GM12891 (cell line): ENCODE results near the gene VPS16.

ENCODE experiments used
- POLR2A ChIP-seq: IDR thresholded peaks from 2 replicates; pipeline ENCODE4 v1.6.1; 2011; ENCODE audit warnings: low read depth, low read length, control low read depth
- POLR2AphosphoS5 ChIP-seq: IDR thresholded peaks from 2 replicates; pipeline ENCODE4 v1.6.1; 2011; ENCODE audit warnings: low read depth, low read length, control low read depth

DNA sequence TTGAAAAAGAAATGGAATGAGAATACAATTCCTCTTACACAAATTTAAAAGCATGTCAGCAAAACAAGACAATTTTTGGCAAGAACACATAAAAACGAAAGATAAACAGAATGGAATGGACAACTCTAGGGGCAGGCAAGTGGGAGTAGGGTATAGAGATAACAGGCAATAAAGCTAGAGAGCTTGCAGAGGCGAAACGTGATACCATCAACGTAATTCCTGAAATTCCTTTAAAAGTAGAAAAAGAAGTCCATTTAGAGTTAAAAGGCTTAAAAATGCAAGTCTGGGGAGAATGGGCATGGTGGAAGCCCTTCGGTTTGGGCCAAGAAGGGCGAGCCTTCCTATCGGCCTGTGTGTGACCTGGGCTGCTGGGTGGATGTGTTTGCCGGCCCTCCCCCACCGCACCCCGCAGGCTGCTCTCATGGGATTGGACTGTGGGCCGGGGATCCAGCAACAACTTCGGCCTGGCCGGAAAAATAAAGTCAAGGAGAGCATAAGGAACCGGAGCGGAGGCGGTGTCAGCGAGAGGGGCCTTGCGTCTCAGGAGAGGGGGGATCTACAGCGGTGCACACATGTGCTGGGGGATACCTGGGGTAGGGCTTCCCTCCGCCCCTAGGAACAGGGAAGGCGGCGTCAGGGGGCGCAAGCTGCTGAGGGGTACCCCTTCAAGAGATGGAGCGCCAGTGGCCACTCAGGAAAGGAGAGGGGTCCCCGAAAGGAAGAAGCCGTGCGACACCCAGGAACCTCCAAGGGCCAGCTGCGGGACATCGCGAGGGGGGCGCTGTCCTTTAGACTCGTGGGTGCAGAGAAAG lies 20.3 kb upstream of the VPS16 start:
- no peak for TF ChIP-seq POLR2A
- no peak for TF ChIP-seq POLR2AphosphoS5
